NOMO-1 treated with DMSO at 0.1 percent for 48 hours (cell line): ENCODE results near the gene HMGB3.
"Not testable (repeated sequence)": the region's sequence is repeated elsewhere in the genome, so short reads cannot be mapped to it uniquely, and the experiment has no call there.

Experiments used
- DNase-seq: peaks from one replicate; lab custom pipeline; 2025; ENCODE audit not compliant: unreplicated experiment; lab: John Stamatoyannopoulos, UW

Gene HMGB3

DNA sequence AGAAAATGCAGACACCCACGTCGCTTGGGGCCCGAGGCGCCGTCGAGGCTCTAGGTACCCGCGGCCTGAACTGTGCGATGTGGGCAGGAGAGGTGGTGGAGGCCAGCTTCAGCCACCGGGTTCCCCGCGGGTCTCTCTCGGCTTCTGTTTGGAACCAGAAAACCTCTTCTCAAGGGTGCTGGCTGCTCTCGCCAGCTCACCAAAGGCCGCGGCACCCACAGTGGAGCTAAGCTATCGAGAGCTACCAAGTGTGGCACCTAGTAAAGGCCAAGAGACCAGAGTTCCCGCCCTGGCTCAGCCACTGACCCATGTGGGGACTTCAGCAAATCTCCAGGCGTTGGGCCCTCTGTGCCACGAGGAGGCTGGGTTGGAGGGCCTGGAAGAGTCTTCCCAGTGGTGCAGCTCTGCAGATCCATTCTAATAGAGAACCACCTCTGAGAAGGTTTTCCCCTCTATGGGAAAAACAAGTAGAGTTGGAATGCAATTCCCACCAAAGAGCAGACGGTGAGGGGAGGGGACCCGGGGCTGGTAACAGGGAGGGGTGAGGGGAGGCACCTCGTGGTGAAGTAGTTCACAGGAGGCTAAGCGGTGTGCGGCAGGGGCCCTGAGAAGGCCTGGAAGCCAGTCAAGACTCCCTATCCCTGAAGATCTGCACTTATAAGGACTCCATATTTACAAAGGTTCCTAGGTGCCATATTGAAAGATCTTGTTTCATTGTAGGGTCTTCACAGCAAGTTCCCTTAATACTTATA lies 5.5 kb upstream of the HMGB3 start:
- no peak for DNase-seq

DNA sequence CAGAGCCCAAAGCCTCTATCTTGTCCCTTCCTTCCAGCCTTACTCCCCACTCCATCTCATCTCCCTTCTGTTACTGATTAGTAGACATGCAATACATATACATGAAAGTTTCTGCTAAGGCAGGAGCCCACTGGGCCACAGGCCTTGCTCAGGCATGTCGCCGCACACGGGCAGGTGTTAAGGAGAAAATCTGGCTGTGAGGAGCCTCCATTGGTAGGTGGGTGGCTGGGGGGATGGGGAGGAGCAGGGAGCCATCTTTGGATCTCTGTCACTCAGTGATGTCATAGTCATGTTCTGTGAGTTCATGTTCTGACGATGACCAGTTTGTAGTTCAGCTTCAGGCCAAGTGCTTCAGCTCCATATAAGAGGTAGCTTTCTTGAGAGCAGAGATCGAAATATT lies 2.9 kb upstream of the HMGB3 start:
- no peak for DNase-seq

DNA sequence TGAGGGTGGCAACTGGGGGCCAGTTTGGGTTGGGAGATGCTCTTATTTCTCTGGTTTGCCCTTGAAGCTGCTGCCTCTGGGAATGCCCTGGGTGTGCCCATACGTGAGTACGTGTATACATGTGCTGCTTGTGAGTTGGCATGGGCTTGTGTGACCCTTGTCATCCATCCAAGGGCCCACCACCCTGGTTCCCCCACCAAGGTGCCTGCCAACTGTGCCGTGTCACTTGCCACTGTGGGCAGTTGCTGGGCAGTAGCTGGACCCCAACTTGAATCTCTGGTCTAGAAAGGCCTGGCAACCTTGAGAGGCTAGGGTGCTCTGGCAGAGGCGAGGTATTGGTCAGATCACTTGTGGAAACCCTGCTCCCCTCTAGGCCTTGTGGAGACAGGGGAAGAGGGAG lies 2.4 kb upstream of the HMGB3 start:
- DNase-seq, result no peak

DNA sequence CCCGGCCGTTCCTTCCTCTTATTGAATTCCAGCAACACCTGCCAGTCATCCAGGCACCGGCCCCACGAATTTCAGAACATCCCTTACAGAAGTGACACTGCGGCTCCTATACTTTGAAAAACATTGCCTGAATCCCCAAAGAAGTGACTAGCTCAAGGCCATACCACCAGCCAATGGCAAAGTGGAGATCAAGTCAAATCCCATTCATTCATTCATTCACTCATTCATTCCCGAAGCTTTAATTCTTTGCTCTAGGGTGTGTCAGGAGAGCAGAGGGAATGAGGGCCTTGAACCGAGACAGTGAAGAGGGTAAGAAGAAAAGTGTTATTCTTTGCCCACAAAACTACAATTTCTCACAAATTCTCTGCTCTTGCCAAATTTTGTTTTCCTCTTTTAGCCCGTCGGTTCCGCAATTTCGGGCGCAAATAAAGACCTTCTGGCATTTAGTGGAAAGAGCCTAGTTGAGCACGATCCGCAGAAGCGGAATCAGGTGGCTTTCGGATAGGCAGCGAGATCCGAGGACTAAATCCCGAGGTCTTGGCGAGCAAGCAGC lies 824 bp upstream of the HMGB3 start:
- peak; percentile 22 for DNase-seq

DNA sequence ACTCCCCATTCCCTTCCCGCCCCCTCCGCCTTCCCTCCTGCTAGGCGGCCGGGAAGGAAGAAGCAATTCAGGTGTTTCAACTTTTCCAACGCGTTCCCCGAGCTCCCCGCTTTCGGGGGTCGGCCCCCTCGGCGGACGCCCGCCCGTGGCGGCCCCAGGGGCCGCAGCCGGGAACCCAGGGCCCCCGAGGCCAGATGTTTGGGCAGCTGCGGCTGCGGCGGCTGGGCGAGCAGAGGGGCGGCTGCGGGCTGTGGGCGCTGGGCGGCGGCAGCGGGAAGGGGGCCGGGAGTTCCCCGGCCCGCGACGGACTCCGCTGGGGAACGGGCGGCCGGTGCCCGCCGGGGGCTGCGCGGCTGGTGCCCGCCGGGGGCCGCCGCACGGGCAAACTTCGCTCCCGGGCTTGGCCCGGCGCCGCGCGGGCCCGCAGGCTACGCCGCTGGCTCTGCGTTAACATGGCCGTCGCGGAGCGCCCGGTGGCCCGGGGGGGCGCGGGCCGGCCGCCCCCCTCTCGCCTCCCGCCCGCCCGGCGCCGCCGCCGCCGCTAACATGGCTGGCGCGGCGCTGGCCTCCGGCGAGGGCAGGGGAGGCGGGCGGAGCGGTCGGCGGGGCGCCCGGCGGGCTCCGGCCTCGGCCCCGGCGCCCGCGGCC lies 510 bp downstream of the HMGB3 start:
- DNase-seq, result no peak

DNA sequence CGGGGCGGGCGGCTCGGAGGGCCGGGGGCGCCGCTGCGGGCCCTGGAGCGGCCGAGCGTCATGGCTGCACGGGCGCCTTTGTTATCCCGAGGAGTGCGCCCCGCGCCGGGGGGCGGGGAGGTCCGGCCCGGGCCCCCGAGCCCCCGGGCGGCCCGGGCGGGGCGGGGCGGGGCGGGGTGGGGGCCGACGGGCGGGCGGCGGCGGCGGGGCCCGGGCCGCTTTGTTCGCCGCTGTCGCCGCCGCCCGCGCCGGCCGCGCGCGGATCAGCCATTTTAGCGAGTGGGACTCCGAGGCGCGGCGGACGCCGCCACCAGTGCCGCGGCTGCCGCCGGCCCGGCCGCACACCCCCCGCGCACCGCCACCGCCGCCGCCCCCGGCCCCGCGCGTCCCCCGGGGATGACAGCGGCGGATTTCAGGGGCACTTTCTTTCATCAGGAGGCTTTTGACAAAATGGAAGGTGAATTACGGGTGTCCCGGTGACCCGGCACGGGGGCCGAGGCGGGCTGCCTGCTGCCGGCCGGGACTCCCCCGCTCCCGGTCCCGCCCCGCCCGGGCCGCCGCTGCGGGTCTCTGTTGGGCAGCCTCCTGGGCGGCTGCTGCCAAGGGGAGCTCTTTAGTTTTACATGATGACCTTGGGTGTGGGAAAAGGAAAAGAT lies 1.2 kb downstream of the HMGB3 start:
- DNase-seq, result no peak

DNA sequence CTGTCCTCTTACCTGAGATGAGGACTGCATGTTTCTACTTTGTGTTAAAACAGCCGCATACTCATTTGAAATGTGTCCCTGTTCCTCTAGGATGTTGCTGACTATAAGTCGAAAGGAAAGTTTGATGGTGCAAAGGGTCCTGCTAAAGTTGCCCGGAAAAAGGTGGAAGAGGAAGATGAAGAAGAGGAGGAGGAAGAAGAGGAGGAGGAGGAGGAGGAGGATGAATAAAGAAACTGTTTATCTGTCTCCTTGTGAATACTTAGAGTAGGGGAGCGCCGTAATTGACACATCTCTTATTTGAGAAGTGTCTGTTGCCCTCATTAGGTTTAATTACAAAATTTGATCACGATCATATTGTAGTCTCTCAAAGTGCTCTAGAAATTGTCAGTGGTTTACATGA lies 4.6 kb downstream of the HMGB3 start:
- not testable (repeated sequence) for DNase-seq

DNA sequence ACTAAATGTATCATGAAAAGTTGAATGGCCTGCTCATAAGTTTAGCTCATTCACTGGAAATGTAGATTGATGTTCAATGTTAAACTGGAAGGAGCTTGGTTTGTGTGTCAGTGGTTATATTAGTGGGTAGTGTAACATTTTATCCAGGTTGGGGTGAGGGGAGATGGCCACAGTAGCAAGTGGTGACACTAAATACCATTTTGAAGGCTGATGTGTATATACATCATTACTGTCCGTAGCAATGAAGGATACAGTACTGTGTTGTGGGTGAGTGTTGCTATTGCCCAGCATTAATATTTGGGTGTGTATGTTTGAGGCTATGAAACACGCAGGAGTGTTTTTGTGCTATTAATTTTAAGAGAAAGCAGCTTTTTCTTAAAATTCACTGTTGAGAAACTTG lies 6.3 kb downstream of the HMGB3 start:
- no peak for DNase-seq

DNA sequence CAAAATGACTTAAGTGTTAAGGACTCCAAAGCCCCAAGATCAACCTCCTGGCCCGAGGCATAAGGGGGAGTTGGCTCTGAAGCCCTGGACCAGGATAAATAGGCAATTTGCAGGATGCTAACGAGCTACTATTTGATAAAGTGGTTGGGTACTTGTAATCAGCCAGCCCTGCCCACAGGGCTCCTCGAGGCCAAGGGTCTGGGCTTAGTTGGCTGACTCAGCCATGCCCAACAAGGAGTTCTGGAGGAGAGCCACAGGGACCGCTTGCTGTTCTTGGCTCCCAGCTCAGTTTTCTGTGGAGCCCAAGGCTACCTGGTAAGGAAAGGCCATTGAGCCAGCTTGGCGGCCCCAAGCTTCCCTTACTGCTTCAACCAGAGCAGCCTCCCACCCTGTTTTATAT lies 7.8 kb downstream of the HMGB3 start:
- no peak for DNase-seq

DNA sequence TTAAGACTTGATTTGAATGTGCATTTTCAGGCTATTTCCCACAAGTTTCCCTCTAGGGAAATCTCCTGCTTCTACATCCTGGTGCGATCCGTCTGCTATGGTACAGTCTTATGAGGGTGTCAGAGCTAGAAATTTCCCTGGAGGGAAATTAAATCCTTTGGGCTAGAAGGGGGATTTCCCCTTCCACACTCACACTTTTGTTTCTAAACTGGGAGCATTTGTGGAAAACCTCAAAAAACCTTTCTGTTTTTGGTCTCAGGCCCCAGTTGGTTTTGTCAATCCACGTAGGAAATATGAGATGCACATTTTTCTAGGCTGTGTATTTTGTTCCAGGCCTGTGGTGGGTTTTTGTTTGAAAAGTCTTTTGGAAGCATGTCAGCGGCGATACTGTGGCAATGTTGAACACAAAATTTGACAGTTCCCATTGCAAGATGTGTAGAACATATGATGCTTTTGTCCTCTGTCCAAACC lies 17.8 kb downstream of the HMGB3 start:
- DNase-seq, result no peak

DNA sequence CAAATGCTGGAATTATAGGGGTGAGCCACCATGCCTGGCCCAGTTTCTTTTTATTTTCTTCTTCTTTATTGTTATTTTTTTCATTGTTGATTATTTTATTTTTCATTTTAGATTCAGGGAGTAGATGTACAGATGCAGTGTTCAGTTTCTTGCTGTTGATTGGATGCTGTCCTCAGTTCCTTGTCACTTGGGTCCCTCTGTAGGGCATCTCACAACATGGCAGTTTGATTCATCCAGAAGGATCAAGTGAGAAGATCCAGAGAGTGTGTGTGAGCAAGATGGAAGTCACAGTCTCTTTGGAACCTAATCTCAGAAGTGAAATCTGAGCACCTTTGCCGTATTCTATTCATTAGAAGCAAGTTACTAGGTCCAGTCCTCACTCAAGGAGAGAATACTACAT lies 20.9 kb downstream of the HMGB3 start:
- no peak for DNase-seq

DNA sequence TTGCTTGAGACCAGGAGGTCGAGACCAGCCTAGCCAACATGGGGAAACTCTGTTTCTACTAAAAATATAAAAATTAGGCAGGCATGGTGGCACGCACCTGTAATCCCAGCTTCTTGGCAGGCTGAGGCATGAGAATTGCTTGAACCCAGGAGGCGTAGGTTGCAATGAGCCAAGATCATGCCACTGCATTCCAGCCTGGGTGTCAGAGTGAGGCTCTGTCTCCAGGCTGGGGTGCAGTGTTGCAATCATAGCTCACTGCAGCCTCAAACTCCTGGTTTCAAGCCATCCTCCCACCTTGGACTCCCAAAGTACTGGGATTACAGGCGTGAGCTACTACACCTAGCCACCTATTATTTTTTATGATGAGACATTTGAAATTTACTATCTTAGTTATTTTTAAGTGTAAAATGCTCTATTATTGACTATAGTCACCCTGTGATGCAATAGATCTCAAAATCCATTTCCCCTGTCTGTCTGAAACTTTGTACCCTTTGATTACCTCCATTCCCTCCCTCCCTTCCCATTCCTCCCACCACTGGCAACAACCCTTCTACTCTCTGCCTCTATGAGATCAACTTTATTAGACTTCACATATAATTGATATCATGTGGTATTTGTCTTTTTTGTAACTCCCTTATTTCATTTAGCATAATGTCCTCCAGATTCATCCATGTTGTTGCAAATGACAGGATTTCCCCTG lies 23.4 kb downstream of the HMGB3 start:
- DNase-seq, result no peak

DNA sequence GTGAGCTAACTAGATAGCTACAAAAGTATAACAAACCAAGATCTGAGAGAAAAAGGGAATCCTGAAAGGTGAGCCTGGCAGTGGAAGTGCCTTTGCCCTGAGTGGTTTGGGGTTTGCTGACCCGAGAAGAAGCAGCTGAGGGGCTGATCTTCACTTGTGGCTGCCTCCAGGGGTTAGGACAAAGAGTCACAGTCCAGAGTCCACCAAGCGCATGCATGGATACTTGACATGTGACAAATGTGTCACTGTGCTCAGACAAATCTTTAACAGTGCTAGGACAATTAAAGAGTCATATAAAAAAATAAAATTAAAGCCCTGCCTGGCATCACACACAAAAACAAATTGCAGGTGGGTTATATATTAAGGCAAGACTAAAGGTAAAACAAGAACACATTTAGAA lies 26.4 kb downstream of the HMGB3 start:
- no peak for DNase-seq

DNA sequence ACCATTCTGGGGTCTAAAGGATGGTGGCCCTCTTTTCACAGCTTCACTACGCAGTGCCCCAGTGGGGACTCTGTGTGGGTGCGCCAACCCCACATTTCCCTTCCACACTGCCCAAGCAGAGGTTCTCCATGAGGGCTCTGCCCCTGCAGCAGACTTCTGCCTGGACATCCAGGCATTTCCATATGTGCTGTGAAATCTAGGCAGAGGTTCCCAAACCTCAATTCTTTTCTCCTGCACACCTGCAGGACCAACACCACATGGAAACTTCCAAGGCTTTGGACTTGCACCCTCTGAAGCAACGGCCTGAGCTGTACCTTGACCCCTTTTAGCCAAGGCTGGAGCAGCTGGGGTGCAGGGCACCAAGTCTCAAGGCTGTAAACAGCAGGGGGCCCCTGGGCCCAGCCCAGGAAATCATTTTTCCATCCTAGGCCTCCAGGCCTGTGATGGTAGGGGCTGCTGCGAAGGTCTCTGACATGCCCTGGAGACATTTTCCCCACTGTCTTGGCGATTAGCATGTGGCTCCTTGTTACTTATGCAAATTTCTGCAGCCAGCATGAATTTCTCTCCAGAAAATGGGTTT lies 30.1 kb downstream of the HMGB3 start:
- DNase-seq, result no peak

DNA sequence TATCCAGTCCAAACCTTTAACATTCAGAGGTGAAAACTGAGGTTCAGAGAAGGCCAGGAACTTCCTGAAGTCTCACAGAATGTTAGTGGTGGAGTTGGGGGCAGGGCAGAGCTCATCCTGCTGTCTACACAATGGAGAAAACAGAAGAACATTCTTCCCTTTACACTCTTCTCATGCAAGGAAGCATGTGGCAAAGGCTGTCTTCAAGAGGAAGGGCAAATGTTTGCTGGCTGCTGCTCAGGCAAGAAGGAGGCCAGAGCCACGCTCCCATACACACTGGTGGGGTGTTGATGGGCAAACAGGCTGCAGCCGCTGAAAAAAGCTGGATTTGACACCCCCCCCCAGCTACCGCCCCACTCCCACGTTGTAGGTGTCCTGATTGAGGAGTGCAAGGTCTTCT lies 32.5 kb downstream of the HMGB3 start:
- DNase-seq, result no peak

DNA sequence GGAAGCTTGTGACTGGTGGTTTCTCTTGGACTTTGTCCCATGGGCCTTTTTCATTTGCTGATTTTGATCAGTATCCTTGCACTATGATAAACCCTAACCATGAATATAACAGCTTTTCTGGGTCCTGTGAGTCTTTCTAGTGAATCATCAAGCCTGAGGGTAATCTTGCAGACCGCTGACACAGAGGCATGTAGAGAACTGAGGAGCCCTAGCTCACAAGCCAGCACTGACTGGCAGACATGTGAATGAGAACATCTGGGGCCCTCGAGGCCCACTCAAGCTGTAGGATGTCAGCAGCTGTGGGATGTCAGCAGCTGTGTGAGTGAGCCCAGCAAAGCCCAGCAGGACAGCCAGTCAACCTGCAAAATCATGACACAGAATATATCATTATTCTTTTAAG lies 36.7 kb downstream of the HMGB3 start:
- no peak for DNase-seq

DNA sequence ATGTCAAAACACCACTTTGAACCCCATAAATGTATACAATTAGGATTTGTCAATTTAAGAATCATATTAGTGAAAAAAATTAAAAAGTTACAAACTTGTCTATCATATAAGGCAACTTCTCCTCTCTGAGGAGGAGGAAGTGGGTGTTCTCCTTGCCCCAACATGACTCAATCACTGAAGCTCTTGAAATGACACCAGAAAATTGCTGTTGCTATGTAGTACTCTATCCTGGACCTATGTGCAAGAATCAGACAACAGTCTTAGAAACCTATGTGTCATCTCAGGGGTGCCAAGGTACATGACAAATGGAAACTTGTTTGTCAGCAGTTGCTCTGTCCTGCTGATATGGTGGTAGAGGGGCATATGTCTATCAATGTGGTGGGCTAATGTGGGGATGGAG lies 47.7 kb downstream of the HMGB3 start:
- peak; percentile 27 for DNase-seq

DNA sequence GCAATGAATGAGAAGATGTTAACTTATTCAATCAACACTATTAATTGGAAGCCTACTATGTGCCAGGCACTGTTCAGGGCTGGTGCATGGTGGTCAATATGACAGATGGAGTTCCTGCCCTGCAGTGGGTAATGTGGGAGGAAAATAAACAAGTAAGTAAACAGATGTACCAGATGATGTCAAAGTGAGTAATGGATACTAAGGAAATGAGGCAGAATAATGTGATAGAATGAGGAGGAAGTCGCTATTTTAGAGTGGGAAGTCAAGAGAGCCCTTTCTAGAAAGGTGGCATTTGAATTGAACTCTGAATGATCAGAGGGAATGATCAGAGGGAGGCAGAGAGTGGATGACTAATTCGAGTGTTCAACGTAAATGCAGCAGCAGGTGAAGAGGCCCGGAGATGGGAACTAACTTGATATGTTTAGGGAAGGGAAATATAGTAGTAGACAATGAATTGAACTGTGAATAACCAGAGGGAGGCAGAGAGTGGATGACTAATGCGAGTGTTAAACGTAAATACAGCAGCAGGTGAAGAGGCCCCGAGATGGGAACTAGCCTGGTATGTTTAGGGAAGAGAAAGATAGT lies 48.3 kb downstream of the HMGB3 start:
- no peak for DNase-seq

DNA sequence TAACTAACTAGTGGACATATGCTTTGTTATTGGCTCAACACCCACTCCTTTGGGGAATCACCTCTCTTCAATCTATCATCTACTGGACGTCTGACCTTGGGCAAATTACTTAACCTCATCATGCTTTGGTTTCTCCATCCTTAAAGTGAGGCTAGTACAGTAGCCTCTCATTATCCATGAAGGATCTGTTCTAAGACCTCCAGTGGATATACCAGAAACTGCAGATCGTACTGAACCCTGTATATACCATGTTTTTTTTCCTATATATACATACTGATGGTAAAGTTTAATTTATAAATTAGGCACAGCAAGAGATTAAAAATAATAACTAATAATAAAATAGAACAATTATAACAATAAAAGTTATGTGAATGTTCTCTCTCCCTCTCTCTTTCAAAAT lies 56.2 kb downstream of the HMGB3 start:
- DNase-seq, result no peak
